Adrenal gland (tissue), 5 donors: ENCODE results near the gene TAGLN3.

ENCODE experiments used
- POLR2A ChIP-seq, 2 donors: fragments of 450-650 bp; IDR thresholded peaks; one replicate each; pipeline ENCODE4 v1.6.1; 2017; ENCODE audit warnings: antibody characterized with exemption in 2 of 2, mild to moderate bottlenecking in 2 of 2, moderate library complexity in 1 of 2
- TF ChIP-seq, protein P1 (sequence below), 6 experiments: fragments of 450-650 bp in 4 of 6; fragments of 200-600 bp in 2 of 6; sonication (generic) in 1 of 6; IDR thresholded peaks; 1 replicate in 5 of 6; 2 replicates in 1 of 6; pipeline versions ENCODE4 v1.5.1 to v1.8.0; 2016 to 2021; ENCODE audit warnings: antibody characterized with exemption in 6 of 6, mild to moderate bottlenecking in 2 of 6, moderate library complexity in 1 of 6
- donor health status: DM: no; HTN: no; CAD: no.

DNA sequence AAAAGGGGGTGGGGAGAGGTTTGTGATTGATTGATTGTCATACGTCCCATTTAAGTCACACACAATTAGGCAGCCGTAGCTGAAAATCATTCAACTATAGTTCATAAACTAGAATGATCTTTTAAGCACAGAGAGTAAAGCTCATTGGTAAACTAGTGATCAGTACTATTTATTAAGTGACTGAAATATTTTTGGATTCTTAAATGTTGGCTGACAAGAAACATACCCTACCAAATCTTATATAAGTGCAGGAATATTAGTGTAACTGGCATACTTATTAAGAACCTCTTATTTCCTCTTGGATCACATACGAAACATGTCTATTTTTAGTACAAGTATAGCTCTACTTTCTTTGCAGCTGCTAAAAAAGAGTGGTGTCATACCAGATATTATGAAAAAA lies 28.3 kb upstream of the TAGLN3 start:
- TF ChIP-seq POLR2A (IDR thresholded peaks at IDR 0.05): no peak
- TF ChIP-seq, protein P1, sequence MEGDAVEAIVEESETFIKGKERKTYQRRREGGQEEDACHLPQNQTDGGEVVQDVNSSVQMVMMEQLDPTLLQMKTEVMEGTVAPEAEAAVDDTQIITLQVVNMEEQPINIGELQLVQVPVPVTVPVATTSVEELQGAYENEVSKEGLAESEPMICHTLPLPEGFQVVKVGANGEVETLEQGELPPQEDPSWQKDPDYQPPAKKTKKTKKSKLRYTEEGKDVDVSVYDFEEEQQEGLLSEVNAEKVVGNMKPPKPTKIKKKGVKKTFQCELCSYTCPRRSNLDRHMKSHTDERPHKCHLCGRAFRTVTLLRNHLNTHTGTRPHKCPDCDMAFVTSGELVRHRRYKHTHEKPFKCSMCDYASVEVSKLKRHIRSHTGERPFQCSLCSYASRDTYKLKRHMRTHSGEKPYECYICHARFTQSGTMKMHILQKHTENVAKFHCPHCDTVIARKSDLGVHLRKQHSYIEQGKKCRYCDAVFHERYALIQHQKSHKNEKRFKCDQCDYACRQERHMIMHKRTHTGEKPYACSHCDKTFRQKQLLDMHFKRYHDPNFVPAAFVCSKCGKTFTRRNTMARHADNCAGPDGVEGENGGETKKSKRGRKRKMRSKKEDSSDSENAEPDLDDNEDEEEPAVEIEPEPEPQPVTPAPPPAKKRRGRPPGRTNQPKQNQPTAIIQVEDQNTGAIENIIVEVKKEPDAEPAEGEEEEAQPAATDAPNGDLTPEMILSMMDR (IDR thresholded peaks at IDR 0.05): no peak
